ENCODE data around the gene WDR49. TPM values are rescaled to one million over a fixed set of nuclear protein-coding genes. Genes with fewer than 3 reads are reported as not detected.

Gene WDR49
- total RNA-seq, 1 experiment from 2014 or later, result 1.3 TPM

GRCh38 chr3:167467848-167468611, 185.7 kb downstream of the WDR49 start:
- Histone ChIP-seq H4K91ac (ENCODE audit: insufficient read length, low read depth, low read length) (no peak overlapping the region), H3K4ac (ENCODE audit: low read depth, low read length) (no peak overlapping the region), H2AK5ac (ENCODE audit: insufficient read length, low read length) (no peak overlapping the region), H4K5ac (ENCODE audit: insufficient read length, low read depth, low read length) (no peak overlapping the region), H3T11ph (ENCODE audit: low read length) (no peak overlapping the region), H3K4me1 (ENCODE audit: insufficient read depth, low read length) (no peaks in the 10 kb centered on the region; the same call in 1 of the 2 replicates), H3K18ac (ENCODE audit: insufficient read length, low read depth, low read length) (no peak overlapping the region), H3K23ac (ENCODE audit: insufficient read length, low read depth, low read length) (no peak overlapping the region), H3K79me2 (ENCODE audit: insufficient read depth, low read length) (no peaks in the 10 kb centered on the region), H3K23me2 (ENCODE audit: insufficient read length, low read depth, low read length, poor library complexity, severe bottlenecking) (no peaks in the 10 kb centered on the region), H2BK120ac (ENCODE audit: low read depth, low read length, poor library complexity, severe bottlenecking) (no peak overlapping the region), H2BK15ac (ENCODE audit: low read depth, low read length) (no peak overlapping the region), H3K9ac (ENCODE audit: extremely low read depth, insufficient read length, low read length) (no peak overlapping the region), H3K56ac (ENCODE audit: insufficient read length, low read depth, low read length) (no peak overlapping the region), H2BK12ac (ENCODE audit: insufficient read length, low read depth, low read length) (no peak overlapping the region), H2AFZ (ENCODE audit: low read length) (no peak overlapping the region), H2BK20ac (ENCODE audit: low read depth, low read length, poor library complexity, severe bottlenecking) (no peak overlapping the region), H3K79me1 (ENCODE audit: insufficient read depth, low read depth, low read length, poor library complexity, severe bottlenecking) (no peaks in the 10 kb centered on the region), H3K27ac (ENCODE audit: insufficient read length, low read depth, low read length) (no peak overlapping the region), H4K8ac (replicated peaks; ENCODE audit: insufficient read length, low read depth, low read length) (no peak overlapping the region), H2BK5ac (ENCODE audit: insufficient read length, low read length) (no peak overlapping the region), H3K9me3 (ENCODE audit: control insufficient read depth, low read depth, low read length) (no peaks in the 10 kb centered on the region), H3K14ac (ENCODE audit: insufficient read depth, low read length) (no peak overlapping the region), H4K20me1 (ENCODE audit: control insufficient read depth, insufficient read depth, insufficient read length) (no peaks in the 10 kb centered on the region), H3K27me3 (ENCODE audit: insufficient read depth, low read length) (no peaks in the 10 kb centered on the region), H3K4me2 (ENCODE audit: insufficient read depth, insufficient read length, low read length) (no peak overlapping the region)
- Mint-ChIP-seq H3K4me1 (peaks cover 6 to 14% of the 10 kb centered on the region in 2 experiments; a peak in 3 of 4 replicates), H3K27me3 (ENCODE audit: low read depth) (no peaks in the 10 kb centered on the region), H3K36me3 (ENCODE audit: insufficient read depth in 1 of 3, low read depth in 3 of 3) (no peaks in the 10 kb centered on the region), H3K27ac (no peak overlapping the region), H3K4me3 (no peak overlapping the region), H3K9me3 (no peaks in the 10 kb centered on the region)
- WGBS (ENCODE audit: extremely low coverage, insufficient read length, low lambda C conversion rate), result no CpG with 5 or more reads among the region's 5 CpGs
- DNase-seq, result no peak
- no peak for TF ChIP-seq CTCF (conservative IDR thresholded peaks at IDR 0.05)

All from H9 (cell line).